DOHH2 (cell line): ENCODE data around the gene CYB5D1.

Experiments
- EZH2phosphoT487 ChIP-seq: fragments of 200-600 bp; sonication (generic); IDR thresholded peaks from 2 replicates; pipeline ENCODE4 v1.6.1; 2017; ENCODE audit warnings: borderline replicate concordance, mild to moderate bottlenecking, antibody characterized with exemption, low read length, moderate library complexity, mixed read lengths
- TF ChIP-seq, protein P1 (sequence below): fragments of 200-600 bp; sonication (generic); IDR thresholded peaks from one replicate; pipeline ENCODE4 v1.5.1; 2014; ENCODE audit warnings: antibody characterized with exemption, mild to moderate bottlenecking, low read depth, low read length; ENCODE audit not compliant: poor library complexity, severe bottlenecking

- TF ChIP-seq, protein P1, sequence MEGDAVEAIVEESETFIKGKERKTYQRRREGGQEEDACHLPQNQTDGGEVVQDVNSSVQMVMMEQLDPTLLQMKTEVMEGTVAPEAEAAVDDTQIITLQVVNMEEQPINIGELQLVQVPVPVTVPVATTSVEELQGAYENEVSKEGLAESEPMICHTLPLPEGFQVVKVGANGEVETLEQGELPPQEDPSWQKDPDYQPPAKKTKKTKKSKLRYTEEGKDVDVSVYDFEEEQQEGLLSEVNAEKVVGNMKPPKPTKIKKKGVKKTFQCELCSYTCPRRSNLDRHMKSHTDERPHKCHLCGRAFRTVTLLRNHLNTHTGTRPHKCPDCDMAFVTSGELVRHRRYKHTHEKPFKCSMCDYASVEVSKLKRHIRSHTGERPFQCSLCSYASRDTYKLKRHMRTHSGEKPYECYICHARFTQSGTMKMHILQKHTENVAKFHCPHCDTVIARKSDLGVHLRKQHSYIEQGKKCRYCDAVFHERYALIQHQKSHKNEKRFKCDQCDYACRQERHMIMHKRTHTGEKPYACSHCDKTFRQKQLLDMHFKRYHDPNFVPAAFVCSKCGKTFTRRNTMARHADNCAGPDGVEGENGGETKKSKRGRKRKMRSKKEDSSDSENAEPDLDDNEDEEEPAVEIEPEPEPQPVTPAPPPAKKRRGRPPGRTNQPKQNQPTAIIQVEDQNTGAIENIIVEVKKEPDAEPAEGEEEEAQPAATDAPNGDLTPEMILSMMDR = no peak
- no peak for TF ChIP-seq EZH2phosphoT487
These were observed 45.6 kb downstream of the CYB5D1 start for GRCh38 chr17:7903154-7904103.
